ENCODE data around the gene SCRT2.
"Not testable (repeated sequence)": the region's sequence is repeated elsewhere in the genome, so short reads cannot be mapped to it uniquely, and the experiment has no call there.

SCRT2 gene

DNA sequence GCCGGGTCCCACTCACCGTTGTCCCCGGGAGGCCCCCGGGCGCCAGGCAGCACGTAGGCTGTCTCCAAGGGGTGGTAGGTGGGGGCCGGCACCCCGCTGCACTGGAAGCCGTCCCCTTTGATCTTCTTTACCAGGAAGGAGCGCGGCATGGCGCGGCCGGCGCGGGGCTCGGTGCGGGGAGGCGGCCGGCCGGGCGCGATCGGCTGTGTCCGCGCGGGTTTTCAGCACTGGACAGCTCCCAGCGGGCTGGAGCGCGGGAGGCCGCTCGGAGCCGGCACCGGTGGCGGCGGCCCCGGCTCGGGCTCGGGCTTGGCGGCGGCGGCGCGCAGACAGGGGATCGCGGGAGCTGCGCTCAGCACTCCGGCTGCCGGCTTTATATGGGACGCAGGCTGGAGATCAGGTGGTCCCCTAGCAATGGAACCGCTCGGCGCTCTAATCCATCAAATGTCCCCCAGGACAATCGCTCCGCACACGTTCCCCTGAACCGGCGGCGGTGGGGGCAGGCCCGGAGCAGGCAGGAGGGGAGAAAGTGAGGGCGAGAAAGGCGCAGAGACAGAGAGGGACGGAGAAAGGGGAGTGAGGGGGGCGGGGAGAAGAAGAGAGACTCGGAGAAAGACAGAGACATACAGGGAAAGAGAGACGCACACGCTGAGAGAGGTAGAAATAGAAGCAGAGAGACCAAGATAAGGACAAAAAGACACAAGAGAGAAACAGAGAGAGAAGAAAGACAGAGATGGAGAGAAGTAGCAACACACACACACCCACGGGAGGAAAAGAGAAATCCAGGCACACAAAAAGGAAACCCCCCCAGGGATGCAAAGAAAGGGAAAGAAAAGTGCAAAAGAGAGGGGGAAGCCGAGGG, at the start of gene SCRT2:
Gene SCRT2 (minus strand): TSS at position 350 of the 862 bp plus-strand sequence. CDS start 201 bp downstream, at position 149.
- TF ChIP-seq, protein P1, sequence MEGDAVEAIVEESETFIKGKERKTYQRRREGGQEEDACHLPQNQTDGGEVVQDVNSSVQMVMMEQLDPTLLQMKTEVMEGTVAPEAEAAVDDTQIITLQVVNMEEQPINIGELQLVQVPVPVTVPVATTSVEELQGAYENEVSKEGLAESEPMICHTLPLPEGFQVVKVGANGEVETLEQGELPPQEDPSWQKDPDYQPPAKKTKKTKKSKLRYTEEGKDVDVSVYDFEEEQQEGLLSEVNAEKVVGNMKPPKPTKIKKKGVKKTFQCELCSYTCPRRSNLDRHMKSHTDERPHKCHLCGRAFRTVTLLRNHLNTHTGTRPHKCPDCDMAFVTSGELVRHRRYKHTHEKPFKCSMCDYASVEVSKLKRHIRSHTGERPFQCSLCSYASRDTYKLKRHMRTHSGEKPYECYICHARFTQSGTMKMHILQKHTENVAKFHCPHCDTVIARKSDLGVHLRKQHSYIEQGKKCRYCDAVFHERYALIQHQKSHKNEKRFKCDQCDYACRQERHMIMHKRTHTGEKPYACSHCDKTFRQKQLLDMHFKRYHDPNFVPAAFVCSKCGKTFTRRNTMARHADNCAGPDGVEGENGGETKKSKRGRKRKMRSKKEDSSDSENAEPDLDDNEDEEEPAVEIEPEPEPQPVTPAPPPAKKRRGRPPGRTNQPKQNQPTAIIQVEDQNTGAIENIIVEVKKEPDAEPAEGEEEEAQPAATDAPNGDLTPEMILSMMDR (IDR thresholded peaks at IDR 0.05; ENCODE audit: unreplicated experiment in 3 of 3), result no peak
- no peak within 1 kb of the TSS for H3K27ac Mint-ChIP-seq
- H3K4me3 Mint-ChIP-seq, result peak within 1 kb of the TSS; percentile 67 to 81 (median 78)
- H3K27me3 Mint-ChIP-seq (ENCODE audit: low read depth), result peaks cover 91% of the 10 kb centered on the region
- H3K4me1 Mint-ChIP-seq, result peaks cover 28% of the 10 kb centered on the region
- H3K9me3 Mint-ChIP-seq, result no peaks in the 10 kb centered on the region
- no peaks in the 10 kb centered on the region for H3K36me3 Mint-ChIP-seq (ENCODE audit: low read depth)

DNA sequence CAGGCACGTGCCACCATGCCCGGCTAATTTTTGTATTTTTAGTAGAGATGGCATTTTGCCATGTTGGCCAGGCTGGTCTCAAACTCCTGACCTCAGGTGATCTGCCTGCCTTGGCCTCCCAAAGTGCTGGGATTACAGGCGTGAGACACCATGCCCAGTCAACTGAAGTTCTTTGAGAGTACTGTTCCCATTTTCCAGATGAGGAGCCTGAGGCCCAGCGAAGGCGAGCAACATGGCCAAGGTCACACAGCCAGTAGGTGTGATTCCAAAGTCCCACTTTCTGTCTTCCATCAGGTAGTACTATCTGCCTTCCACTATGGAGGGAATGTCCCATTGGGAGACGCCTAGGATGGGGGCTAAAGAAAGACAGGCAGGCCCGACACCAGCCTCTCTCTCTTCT, 49.2 kb upstream of the SCRT2 start:
- not testable (repeated sequence) for H3K4me3 Mint-ChIP-seq

DNA sequence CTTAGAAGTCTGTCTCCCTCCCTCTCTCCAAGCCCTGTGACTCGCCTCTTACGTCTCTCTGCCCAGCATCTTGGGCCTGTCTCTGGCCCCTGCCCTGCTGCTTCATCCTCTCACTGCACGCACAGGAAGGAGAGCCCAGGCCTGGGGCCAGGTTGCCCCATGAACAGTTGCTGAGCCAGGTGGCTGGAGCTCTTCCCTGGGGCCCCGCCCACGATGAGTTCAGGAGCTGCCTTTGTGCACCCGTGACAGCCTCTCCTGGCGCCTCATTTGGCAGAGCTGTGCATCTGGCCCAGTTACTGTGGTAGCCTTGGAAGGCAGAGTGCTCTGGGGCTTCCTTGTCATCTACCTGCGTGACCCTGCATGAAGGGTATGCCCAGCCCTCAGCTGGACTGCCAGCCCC, 48.2 kb upstream of the SCRT2 start:
- Mint-ChIP-seq H3K4me1 (peaks cover 5% of the 10 kb centered on the region), H3K27ac (no peak overlapping the region), H3K9me3 (no peaks in the 10 kb centered on the region), H3K36me3 (ENCODE audit: low read depth) (no peaks in the 10 kb centered on the region), H3K4me3 (no peak overlapping the region), H3K27me3 (ENCODE audit: low read depth) (peaks cover 40% of the 10 kb centered on the region)
- TF ChIP-seq, protein P1 (IDR thresholded peaks at IDR 0.05; ENCODE audit: unreplicated experiment in 3 of 3), result no peak

More for the DNA sequence above, 49.2 kb upstream of the SCRT2 start:
- H3K9me3 Mint-ChIP-seq; H3K27ac Mint-ChIP-seq; H3K36me3 Mint-ChIP-seq (ENCODE audit: low read depth); H3K4me1 Mint-ChIP-seq: not testable (repeated sequence)
- peaks cover 49% of the 10 kb centered on the region for H3K27me3 Mint-ChIP-seq (ENCODE audit: low read depth)

DNA sequence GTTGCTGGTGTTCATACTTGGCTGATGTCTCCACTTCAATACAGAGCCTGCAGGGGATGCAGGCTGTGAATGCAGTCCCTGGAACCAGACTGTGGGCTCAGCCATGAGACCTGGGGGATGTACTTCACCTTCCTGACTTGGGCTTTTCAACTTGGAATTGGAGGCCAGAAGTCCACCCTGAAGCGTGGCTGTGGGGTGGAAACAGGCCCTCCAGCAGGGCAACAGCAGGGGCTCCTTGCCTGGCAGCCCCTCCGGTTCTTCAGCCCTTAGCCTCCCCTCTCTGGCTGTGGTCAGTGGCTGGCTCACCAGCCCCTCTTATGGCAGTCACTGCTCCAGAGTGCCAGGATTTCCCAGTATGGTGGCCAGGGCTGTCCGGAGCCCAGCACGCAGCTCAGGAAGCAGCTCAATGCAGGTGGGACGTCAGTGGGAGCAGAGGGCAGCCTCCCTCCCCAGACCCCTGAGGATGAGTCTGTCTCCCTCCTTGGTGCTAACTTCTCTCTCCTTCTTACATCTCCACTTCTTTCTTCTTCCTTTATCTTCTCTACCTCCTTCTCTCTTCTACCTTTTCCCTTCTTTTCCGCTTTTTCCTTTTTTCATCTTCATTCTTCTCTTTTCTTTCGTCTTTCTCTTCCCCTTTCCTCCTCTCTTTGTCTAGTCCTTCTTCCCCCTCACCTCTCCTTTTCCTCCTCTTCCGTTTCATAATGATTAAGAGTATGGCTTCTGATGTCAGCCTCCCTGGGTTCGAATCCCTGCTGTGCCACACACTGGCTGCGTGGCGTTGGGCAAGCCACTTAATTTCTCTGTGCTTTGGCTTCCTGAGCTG, 47.4 kb upstream of the SCRT2 start:
- Mint-ChIP-seq H3K4me1 (peaks cover 5% of the 10 kb centered on the region), H3K36me3 (ENCODE audit: low read depth) (no peaks in the 10 kb centered on the region), H3K4me3 (no peak overlapping the region), H3K27me3 (ENCODE audit: low read depth) (peaks cover 41% of the 10 kb centered on the region), H3K27ac (no peak overlapping the region), H3K9me3 (no peaks in the 10 kb centered on the region)
- TF ChIP-seq, protein P1 (IDR thresholded peaks at IDR 0.05; ENCODE audit: unreplicated experiment in 3 of 3), result no peak

DNA sequence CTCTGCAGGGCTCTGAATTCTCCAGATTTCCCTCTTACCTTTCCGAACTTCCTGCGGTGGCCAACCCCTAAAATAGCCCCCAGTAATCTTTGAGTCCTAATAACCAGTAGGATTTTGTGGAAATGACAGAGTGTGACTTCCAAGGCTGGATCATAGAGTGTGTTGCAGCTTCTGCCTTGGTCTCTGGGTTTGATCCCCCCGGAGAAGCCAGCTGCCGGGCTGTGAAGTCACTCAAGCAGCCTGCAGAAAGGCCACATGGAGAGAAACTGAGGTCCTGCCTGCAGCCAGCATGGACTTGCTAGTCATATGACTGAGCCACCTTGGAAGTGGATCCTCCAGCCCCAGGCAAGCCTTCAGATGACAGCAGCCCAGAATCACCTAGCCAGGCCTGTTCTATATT, 46.3 kb upstream of the SCRT2 start:
- H3K27ac Mint-ChIP-seq, result no peak overlapping the region
- H3K9me3 Mint-ChIP-seq, result no peaks in the 10 kb centered on the region
- TF ChIP-seq, protein P1 (IDR thresholded peaks at IDR 0.05; ENCODE audit: unreplicated experiment in 3 of 3), result no peak
- H3K4me1 Mint-ChIP-seq, result peaks cover 5% of the 10 kb centered on the region
- no peaks in the 10 kb centered on the region for H3K36me3 Mint-ChIP-seq (ENCODE audit: low read depth)
- no peak overlapping the region for H3K4me3 Mint-ChIP-seq
- H3K27me3 Mint-ChIP-seq (ENCODE audit: low read depth), result peaks cover 49% of the 10 kb centered on the region

DNA sequence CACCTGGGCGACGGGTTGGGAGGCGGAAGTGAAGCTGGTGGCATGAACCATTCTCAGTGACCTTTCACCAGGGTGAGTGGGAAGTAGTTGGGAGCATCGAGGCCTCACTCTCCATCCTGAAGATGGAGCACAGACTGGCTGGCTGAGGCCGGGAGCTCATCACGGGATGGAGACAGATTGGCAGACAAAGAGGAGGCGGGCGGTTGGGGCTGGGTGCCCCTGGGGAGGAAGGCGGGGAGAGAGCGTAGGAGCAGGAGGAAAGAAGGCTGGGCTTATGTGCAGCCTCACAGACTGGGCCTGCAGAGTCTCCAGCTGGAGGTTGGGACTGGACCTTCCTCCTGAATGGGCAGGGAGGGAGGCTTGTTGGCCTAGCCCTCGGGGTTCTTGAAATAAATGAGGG, 44.2 kb upstream of the SCRT2 start:
- peaks cover 5% of the 10 kb centered on the region for H3K4me1 Mint-ChIP-seq
- H3K4me3 Mint-ChIP-seq, result no peak overlapping the region
- H3K36me3 Mint-ChIP-seq (ENCODE audit: low read depth), result no peaks in the 10 kb centered on the region
- H3K9me3 Mint-ChIP-seq, result no peaks in the 10 kb centered on the region
- no peak overlapping the region for H3K27ac Mint-ChIP-seq
- peaks cover 34% of the 10 kb centered on the region for H3K27me3 Mint-ChIP-seq (ENCODE audit: low read depth)
- TF ChIP-seq, protein P1 (IDR thresholded peaks at IDR 0.05; ENCODE audit: unreplicated experiment in 3 of 3), result no peak
